AG09309 (cell line): Measurements from ENCODE around the gene CERT1.
A peak's percentile ranks its signal among the peaks of the same experiment; 100 is the strongest.

Experiments used
- DNase-seq: peaks from one replicate; pipeline ENCODE4 v3.0.0-alpha.2; 2010; ENCODE audit warnings: low read depth
- H3K4me3 ChIP-seq: 2 replicates; pipeline ENCODE4 v1.5.1; 2011; ENCODE audit warnings: mild to moderate bottlenecking, low read depth, low read length, moderate library complexity; ENCODE audit not compliant: control insufficient read depth
- TF ChIP-seq, protein P1 (sequence below): IDR thresholded peaks from 2 replicates; pipeline ENCODE4 v1.5.1; 2011; ENCODE audit warnings: mild to moderate bottlenecking, low read depth, low read length, inconsistent platforms; ENCODE audit not compliant: insufficient read depth, control insufficient read depth; ENCODE audit errors: missing control alignments

The CERT1 gene

DNA sequence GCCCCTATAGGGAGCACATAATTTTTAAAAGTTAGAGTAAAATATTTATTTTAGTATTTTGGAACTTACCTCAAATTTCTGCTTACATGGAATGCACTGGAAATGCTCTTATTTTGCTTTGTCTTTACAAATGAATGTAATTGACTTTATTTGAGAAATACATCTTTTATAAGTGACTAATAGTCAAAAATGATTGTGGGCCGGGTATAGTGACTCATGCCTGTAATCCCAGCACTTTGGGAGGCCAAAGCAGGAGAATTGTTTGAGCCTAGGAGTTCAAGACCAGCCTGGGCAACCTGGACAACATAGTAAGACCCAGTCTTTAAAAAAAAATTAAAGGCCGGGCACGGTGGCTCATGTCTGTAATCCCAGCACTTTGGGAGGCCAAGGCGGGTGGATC is 168.6 kb downstream of the CERT1 start:
- H3K4me3 ChIP-seq = no peak overlapping the region
- TF ChIP-seq, protein P1, sequence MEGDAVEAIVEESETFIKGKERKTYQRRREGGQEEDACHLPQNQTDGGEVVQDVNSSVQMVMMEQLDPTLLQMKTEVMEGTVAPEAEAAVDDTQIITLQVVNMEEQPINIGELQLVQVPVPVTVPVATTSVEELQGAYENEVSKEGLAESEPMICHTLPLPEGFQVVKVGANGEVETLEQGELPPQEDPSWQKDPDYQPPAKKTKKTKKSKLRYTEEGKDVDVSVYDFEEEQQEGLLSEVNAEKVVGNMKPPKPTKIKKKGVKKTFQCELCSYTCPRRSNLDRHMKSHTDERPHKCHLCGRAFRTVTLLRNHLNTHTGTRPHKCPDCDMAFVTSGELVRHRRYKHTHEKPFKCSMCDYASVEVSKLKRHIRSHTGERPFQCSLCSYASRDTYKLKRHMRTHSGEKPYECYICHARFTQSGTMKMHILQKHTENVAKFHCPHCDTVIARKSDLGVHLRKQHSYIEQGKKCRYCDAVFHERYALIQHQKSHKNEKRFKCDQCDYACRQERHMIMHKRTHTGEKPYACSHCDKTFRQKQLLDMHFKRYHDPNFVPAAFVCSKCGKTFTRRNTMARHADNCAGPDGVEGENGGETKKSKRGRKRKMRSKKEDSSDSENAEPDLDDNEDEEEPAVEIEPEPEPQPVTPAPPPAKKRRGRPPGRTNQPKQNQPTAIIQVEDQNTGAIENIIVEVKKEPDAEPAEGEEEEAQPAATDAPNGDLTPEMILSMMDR = no peak
- no peak for DNase-seq

DNA sequence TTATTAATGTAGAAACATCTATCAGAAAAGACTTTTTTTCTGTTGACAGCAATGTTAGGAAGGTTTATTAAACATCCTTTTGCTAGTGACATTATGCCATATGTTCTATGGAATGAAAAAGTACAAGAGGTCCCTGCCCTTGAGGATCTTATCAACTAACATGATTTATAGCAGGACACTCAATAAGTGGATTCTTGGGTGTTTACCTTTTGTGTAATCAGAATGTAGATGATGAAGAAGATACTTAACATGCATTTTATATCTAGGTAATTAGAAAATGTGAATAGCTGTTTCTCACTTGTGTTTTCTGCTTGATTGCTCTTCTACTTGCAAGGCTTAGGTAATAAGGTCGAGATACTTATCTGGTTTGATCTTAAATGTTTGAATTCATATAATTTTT is 169.5 kb downstream of the CERT1 start:
- DNase-seq = no peak

DNA sequence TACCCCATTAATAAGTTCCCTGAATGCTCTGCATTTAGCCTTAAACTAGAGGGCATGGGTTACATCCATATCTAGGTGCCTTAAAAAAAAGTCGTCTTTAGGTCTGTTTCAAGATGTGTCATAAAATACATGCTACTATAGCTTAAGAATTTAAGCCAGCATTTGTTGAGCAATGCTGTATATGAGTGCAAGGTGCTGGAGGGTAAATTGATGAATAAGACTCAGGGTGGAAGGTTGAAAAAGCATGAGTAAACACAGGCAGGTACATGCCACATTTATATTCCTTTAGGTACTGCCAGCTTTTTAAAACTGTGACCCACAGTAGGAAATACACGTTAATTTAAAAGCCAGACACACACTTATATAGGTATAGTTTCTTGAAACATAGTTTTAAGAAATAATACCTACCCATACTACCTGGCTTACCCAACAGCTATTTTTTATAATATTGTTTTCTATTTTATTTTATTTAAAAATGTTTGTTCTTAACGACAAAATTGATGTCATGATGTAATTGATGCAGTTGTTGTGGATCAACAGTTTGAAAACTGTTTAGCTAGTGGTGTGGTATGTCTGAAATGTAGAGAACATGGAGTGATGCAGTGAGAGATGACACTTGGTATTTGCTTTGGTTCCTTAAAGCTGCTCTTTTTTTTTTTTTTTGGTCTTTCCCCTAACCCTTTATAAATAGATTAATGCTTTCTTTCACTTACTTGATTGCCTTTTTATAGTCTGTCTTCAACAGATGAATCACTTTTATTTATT is 170.5 kb downstream of the CERT1 start:
- DNase-seq = no peak
- TF ChIP-seq, protein P1 = no peak
- no peak overlapping the region for H3K4me3 ChIP-seq

More for the DNA sequence above, 169.5 kb downstream of the CERT1 start:
- TF ChIP-seq, protein P1 = no peak
- H3K4me3 ChIP-seq = no peak overlapping the region

DNA sequence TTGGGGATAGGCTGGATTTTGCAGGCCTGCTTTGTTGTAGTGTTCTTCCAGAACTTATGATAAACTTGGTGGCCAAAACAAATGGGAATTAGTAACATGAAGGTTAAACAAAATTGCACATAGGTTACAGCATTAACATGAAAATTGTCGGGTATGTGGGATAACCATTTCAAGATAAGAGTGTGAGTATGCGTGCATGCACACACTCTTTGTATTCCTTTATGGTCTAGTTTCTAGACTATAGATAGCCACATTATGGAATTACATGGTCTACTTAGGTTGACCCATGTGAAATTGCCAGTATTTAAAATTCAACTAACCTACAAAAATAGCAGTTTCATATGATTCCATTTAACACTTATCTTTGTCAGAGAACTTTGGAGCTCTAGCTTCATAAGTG is 173.0 kb downstream of the CERT1 start:
- TF ChIP-seq, protein P1 = no peak
- DNase-seq = no peak
- peak overlapping the region; percentile 83 for H3K4me3 ChIP-seq

DNA sequence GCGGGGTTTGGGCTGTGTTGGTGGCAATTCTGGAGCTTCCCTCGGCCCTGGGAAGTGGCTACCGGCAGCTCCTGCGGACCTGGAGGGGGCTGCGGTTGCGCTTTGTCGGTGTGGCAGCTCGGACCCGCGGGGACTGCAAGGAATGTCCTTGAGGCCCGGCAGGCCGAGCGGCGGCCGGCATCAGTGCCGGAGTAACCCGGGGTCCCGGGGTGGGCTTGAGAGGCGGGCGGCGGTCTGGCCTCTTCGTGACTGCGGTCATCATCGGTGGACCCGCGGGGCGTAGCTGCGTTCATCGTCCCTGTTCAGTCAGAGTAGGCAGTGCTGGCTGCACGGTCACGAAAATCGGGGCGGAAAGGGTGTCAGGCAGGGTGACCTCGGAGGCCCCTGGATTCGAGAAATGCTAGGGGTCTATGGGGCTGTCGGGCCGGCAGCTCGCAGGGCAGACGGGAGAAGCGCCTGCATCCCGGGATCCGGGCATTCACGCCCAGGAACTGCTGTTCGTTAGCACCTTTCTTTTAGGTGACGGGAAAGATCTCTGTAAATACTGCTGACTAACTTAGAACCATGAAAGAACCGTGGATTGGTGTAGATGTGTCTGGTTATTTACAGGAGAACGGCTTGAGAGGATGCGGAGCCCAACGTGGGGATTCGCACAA is 173.9 kb downstream of the CERT1 start:
- TF ChIP-seq, protein P1 = no peak
- H3K4me3 ChIP-seq = peak overlapping the region; percentile 83
- no peak for DNase-seq

DNA sequence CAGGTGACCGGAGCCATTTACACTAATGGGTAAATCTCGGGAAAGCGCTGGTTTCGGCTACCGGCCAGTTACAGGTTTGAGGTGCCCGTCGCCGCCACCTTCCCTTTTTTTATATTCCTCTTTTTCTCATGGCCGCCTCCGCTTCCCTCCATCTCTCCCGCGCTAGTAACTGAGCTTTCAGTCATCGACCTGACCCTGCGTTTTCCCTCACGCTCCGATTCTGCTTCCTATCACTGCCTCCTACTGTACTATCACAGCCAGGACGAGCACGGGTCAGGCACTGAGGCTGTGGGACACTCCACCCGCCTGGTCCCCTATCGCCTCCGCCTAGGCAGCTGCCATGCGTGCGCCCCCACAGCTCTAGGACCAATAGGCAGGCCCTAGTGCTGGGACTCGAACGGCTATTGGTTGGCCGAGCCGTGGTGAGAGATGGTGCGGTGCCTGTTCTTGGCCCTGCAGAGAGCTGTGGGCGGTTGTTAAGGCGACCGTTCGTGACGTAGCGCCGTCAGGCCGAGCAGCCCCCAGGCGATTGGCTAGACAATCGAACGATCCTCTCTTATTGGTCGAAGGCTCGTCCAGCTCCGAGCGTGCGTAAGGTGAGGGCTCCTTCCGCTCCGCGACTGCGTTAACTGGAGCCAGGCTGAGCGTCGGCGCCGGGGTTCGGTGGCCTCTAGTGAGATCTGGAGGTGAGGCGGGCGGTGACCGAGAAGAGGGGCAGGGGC is 174.7 kb downstream of the CERT1 start, which contains the start of gene HMGCR:
TSS of gene HMGCR (plus strand) at position 606 of the 722 bp plus-strand sequence. CDS start 5,386 bp downstream, outside the sequence.
- H3K4me3 ChIP-seq = peak within 1 kb of the TSS; percentile 83
- TF ChIP-seq, protein P1 = peak; percentile 20
- DNase-seq = peak; percentile 98
